Activated naive CD8-positive, alpha-beta T cell treated with anti-CD3 and anti-CD28 coated beads, Interleukin-2, amount 50 U/mL, for 24 hours (primary cell): ENCODE results near the gene AKAP13.
"Not testable (repeated sequence)": the region's sequence is repeated elsewhere in the genome, so short reads cannot be mapped to it uniquely, and the experiment has no call there.

Experiments used
- ATAC-seq: fragments of 150-1000 bp; cut with Tn5 transposase; one replicate; pipeline ENCODE4 v1.10.0; 2021
- DNase-seq: peaks from one replicate; pipeline ENCODE4 v3.0.0; 2021
- H3K27ac Mint-ChIP-seq: one replicate; pipeline ENCODE4 v1.8.0; 2021; ENCODE audit warnings: mild to moderate bottlenecking, mixed read lengths
- H3K27me3 Mint-ChIP-seq: one replicate; pipeline ENCODE4 v1.8.0; 2021; ENCODE audit warnings: mixed read lengths
- H3K36me3 Mint-ChIP-seq: one replicate; pipeline ENCODE4 v1.8.0; 2021; ENCODE audit warnings: low read depth, mixed read lengths
- H3K4me1 Mint-ChIP-seq: one replicate; pipeline ENCODE4 v1.8.0; 2021; ENCODE audit warnings: mixed read lengths
- H3K4me3 Mint-ChIP-seq: one replicate; pipeline ENCODE4 v1.8.0; 2021; ENCODE audit warnings: mild to moderate bottlenecking, moderate library complexity, mixed read lengths
- H3K9me3 Mint-ChIP-seq: one replicate; pipeline ENCODE4 v1.8.0; 2021; ENCODE audit warnings: mixed read lengths

Gene AKAP13

GRCh38 chr15:85785887-85786780, 405.7 kb downstream of the AKAP13 start:
- DNase-seq (no peak), ATAC-seq (no peak)
- Mint-ChIP-seq H3K4me3 (peak overlapping the region; percentile 64), H3K27me3 (no peaks in the 10 kb centered on the region), H3K36me3 (no peaks in the 10 kb centered on the region), H3K4me1 (peaks cover 52% of the 10 kb centered on the region), H3K9me3 (no peaks in the 10 kb centered on the region), H3K27ac (peak overlapping the region; percentile 82)

- Mint-ChIP-seq H3K36me3 (no peaks in the 10 kb centered on the region), H3K4me3 (no peak overlapping the region), H3K9me3 (no peaks in the 10 kb centered on the region), H3K4me1 (peaks cover 50% of the 10 kb centered on the region), H3K27me3 (no peaks in the 10 kb centered on the region), H3K27ac (no peak overlapping the region)
- no peak for DNase-seq
- no peak for ATAC-seq
These were observed 406.3 kb downstream of the AKAP13 start for GRCh38 chr15:85786781-85787114.

GRCh38 chr15:85788771-85789495, 408.5 kb downstream of the AKAP13 start:
- no peaks in the 10 kb centered on the region for H3K36me3 Mint-ChIP-seq
- no peaks in the 10 kb centered on the region for H3K9me3 Mint-ChIP-seq
- no peak for DNase-seq
- no peak for ATAC-seq
- no peak overlapping the region for H3K27ac Mint-ChIP-seq
- peaks cover 54% of the 10 kb centered on the region for H3K4me1 Mint-ChIP-seq
- H3K27me3 Mint-ChIP-seq = no peaks in the 10 kb centered on the region
- no peak overlapping the region for H3K4me3 Mint-ChIP-seq

- Mint-ChIP-seq H3K9me3 (no peaks in the 10 kb centered on the region), H3K27ac (no peak overlapping the region), H3K36me3 (no peaks in the 10 kb centered on the region), H3K4me3 (no peak overlapping the region), H3K27me3 (no peaks in the 10 kb centered on the region), H3K4me1 (peaks cover 52% of the 10 kb centered on the region)
- DNase-seq (no peak), ATAC-seq (no peak)
These were observed 409.1 kb downstream of the AKAP13 start for GRCh38 chr15:85789496-85789875.

GRCh38 chr15:85792102-85792731, 411.8 kb downstream of the AKAP13 start:
- DNase-seq = no peak
- Mint-ChIP-seq H3K4me3 (no peak overlapping the region), H3K27ac (no peak overlapping the region), H3K4me1 (peaks cover 42% of the 10 kb centered on the region), H3K9me3 (no peaks in the 10 kb centered on the region), H3K27me3 (no peaks in the 10 kb centered on the region), H3K36me3 (no peaks in the 10 kb centered on the region)
- no peak for ATAC-seq

- Mint-ChIP-seq H3K27ac (peak overlapping the region; percentile 33), H3K9me3 (no peaks in the 10 kb centered on the region), H3K4me3 (peak overlapping the region; percentile 85), H3K36me3 (no peaks in the 10 kb centered on the region), H3K27me3 (no peaks in the 10 kb centered on the region), H3K4me1 (peaks cover 37% of the 10 kb centered on the region)
- ATAC-seq (no peak), DNase-seq (no peak)
These were observed 412.6 kb downstream of the AKAP13 start for GRCh38 chr15:85792912-85793590.

- Mint-ChIP-seq H3K36me3 (no peaks in the 10 kb centered on the region), H3K27ac (no peak overlapping the region), H3K4me1 (peaks cover 30% of the 10 kb centered on the region), H3K4me3 (peak overlapping the region; percentile 85), H3K9me3 (no peaks in the 10 kb centered on the region), H3K27me3 (peaks cover 4% of the 10 kb centered on the region)
- peak; percentile 36 for DNase-seq
- peak; percentile 42 for ATAC-seq
These were observed 413.5 kb downstream of the AKAP13 start for GRCh38 chr15:85793641-85794597.

- peaks cover 4% of the 10 kb centered on the region for H3K27me3 Mint-ChIP-seq
- peak within 1 kb of the TSS; percentile 85 for H3K4me3 Mint-ChIP-seq
- H3K36me3 Mint-ChIP-seq = no peaks in the 10 kb centered on the region
- H3K9me3 Mint-ChIP-seq = no peaks in the 10 kb centered on the region
- ATAC-seq = peak; percentile 93
- peak; percentile 87 for DNase-seq
- peak within 1 kb of the TSS; percentile 26 for H3K27ac Mint-ChIP-seq
- H3K4me1 Mint-ChIP-seq = peaks cover 30% of the 10 kb centered on the region
These were observed 414.4 kb downstream of the AKAP13 start, which contains the start of gene KLHL25 for GRCh38 chr15:85794598-85795336. KLHL25 (minus strand) TSS chr15:85794925; CDS start chr15:85769810, 25,115 bp downstream.

- H3K9me3 Mint-ChIP-seq = no peaks in the 10 kb centered on the region
- ATAC-seq (no peak), DNase-seq (no peak)
- H3K27me3 Mint-ChIP-seq = peaks cover 4% of the 10 kb centered on the region
- H3K27ac Mint-ChIP-seq = peak overlapping the region; percentile 26
- peaks cover 33% of the 10 kb centered on the region for H3K4me1 Mint-ChIP-seq
- H3K36me3 Mint-ChIP-seq = no peaks in the 10 kb centered on the region
- H3K4me3 Mint-ChIP-seq = peak overlapping the region; percentile 85
These were observed 415.2 kb downstream of the AKAP13 start for GRCh38 chr15:85795337-85796305.

- not testable (repeated sequence) for H3K27me3 Mint-ChIP-seq, H3K9me3 Mint-ChIP-seq, H3K4me3 Mint-ChIP-seq, H3K27ac Mint-ChIP-seq, ATAC-seq, DNase-seq, H3K36me3 Mint-ChIP-seq
- H3K4me1 Mint-ChIP-seq = peaks cover 33% of the 10 kb centered on the region
These were observed 416.0 kb downstream of the AKAP13 start for GRCh38 chr15:85796371-85796770.
